ENCODE measurements around the gene GRK2. TPM values are rescaled to one million over a fixed set of nuclear protein-coding genes. Genes with fewer than 3 reads are reported as not detected.

The GRK2 gene
- total RNA-seq, 4 donors from 2014 or later: 39.8 to 72.5 (median 47.8) TPM

GRCh38 chr11:67280341-67280787 is 14.1 kb downstream of the GRK2 start:
- no peak for TF ChIP-seq CTCF (IDR thresholded peaks at IDR 0.05; ENCODE audit: low read depth)

- TF ChIP-seq CTCF (IDR thresholded peaks at IDR 0.05; ENCODE audit: low read depth): no peak
Measured at GRCh38 chr11:67280788-67281551, 14.7 kb downstream of the GRK2 start.

GRCh38 chr11:67281552-67282150 is 15.4 kb downstream of the GRK2 start:
- TF ChIP-seq CTCF (IDR thresholded peaks at IDR 0.05; ENCODE audit: low read depth): no peak

- no peak for TF ChIP-seq CTCF (IDR thresholded peaks at IDR 0.05; ENCODE audit: low read depth)
Measured at GRCh38 chr11:67282155-67282875, 16.0 kb downstream of the GRK2 start.

GRCh38 chr11:67282876-67283371 is 16.7 kb downstream of the GRK2 start:
- no peak for TF ChIP-seq CTCF (IDR thresholded peaks at IDR 0.05; ENCODE audit: low read depth)

GRCh38 chr11:67283481-67283963 is 17.2 kb downstream of the GRK2 start:
- TF ChIP-seq CTCF (IDR thresholded peaks at IDR 0.05; ENCODE audit: low read depth): no peak
